MM.1S (cell line): Measurements from ENCODE around the gene TYSND1.
"Not testable (repeated sequence)": the region's sequence is repeated elsewhere in the genome, so short reads cannot be mapped to it uniquely, and the experiment has no call there.

Source experiments
- DNase-seq: peaks from one replicate; pipeline ENCODE4 v3.0.0-alpha.2; 2015
- H2AFZ ChIP-seq: fragments of 300-600 bp; sonication (generic); 2 replicates; pipeline ENCODE4 v1.6.0; 2016; ENCODE audit warnings: antibody characterized with exemption, low read length
- H3F3A ChIP-seq: fragments of 300-600 bp; sonication (generic); 2 replicates; pipeline ENCODE4 v1.6.1; 2016; ENCODE audit warnings: mild to moderate bottlenecking, antibody characterized with exemption, low read length, moderate library complexity, mixed read lengths; ENCODE audit not compliant: insufficient read depth
- H3K27ac ChIP-seq: fragments of 300-600 bp; sonication (generic); 2 replicates; pipeline ENCODE4 v1.5.1; 2016; ENCODE audit warnings: mild to moderate bottlenecking, low read length
- H3K27me3 ChIP-seq: fragments of 300-600 bp; sonication (generic); replicated peaks from 2 replicates; pipeline ENCODE4 v1.6.0; 2016; ENCODE audit warnings: low read length; ENCODE audit not compliant: insufficient read depth
- H3K36me3 ChIP-seq: fragments of 300-600 bp; sonication (generic); replicated peaks from 2 replicates; pipeline ENCODE4 v1.6.1; 2016; ENCODE audit warnings: mild to moderate bottlenecking, low read length, mixed read lengths; ENCODE audit not compliant: insufficient read depth
- H3K4me1 ChIP-seq: fragments of 300-600 bp; sonication (generic); 2 replicates; pipeline ENCODE4 v1.6.1; 2016; ENCODE audit warnings: low read length, mixed read lengths
- H3K4me2 ChIP-seq: fragments of 300-600 bp; sonication (generic); 2 replicates; pipeline ENCODE4 v1.6.0; 2016; ENCODE audit warnings: low read depth, low read length
- H3K4me3 ChIP-seq: fragments of 300-600 bp; sonication (generic); 2 replicates; pipeline ENCODE4 v1.5.1; 2016; ENCODE audit warnings: low read length, mixed read lengths
- H3K79me2 ChIP-seq: fragments of 300-600 bp; sonication (generic); 2 replicates; pipeline ENCODE4 v1.6.1; 2016; ENCODE audit warnings: mixed run types, low read length, mixed read lengths
- H3K9ac ChIP-seq: fragments of 300-600 bp; sonication (generic); 2 replicates; pipeline ENCODE4 v1.6.1; 2016; ENCODE audit warnings: low read length, mixed read lengths
- H3K9me2 ChIP-seq: fragments of 300-600 bp; sonication (generic); replicated peaks from 2 replicates; pipeline ENCODE4 v1.6.1; 2016; ENCODE audit warnings: mild to moderate bottlenecking, low read length, mixed read lengths; ENCODE audit not compliant: insufficient read depth
- H3K9me3 ChIP-seq: fragments of 300-600 bp; sonication (generic); replicated peaks from 2 replicates; pipeline ENCODE4 v1.6.1; 2016; ENCODE audit warnings: mild to moderate bottlenecking, low read length, mixed read lengths; ENCODE audit not compliant: insufficient read depth
- H4K20me1 ChIP-seq: fragments of 300-600 bp; sonication (generic); 2 replicates; pipeline ENCODE4 v1.6.1; 2016; ENCODE audit warnings: mild to moderate bottlenecking, low read length, moderate library complexity, mixed read lengths; ENCODE audit not compliant: insufficient read depth
- EZH2 ChIP-seq: fragments of 300-600 bp; sonication (generic); optimal IDR thresholded peaks from 2 replicates; pipeline ENCODE3; 2017; ENCODE audit warnings: low read depth, mild to moderate bottlenecking, antibody characterized with exemption, low read length, mixed read lengths
- EZH2phosphoT487 ChIP-seq: fragments of 300-600 bp; sonication (generic); IDR thresholded peaks from 2 replicates; pipeline ENCODE4 v1.6.1; 2018; ENCODE audit warnings: antibody characterized with exemption, low read length
- TF ChIP-seq, protein P1 (sequence below): fragments of 300-600 bp; sonication (generic); IDR thresholded peaks from 2 replicates; pipeline ENCODE4 v1.5.1; 2016; ENCODE audit warnings: antibody characterized with exemption, low read length, mixed read lengths

TYSND1 gene

DNA sequence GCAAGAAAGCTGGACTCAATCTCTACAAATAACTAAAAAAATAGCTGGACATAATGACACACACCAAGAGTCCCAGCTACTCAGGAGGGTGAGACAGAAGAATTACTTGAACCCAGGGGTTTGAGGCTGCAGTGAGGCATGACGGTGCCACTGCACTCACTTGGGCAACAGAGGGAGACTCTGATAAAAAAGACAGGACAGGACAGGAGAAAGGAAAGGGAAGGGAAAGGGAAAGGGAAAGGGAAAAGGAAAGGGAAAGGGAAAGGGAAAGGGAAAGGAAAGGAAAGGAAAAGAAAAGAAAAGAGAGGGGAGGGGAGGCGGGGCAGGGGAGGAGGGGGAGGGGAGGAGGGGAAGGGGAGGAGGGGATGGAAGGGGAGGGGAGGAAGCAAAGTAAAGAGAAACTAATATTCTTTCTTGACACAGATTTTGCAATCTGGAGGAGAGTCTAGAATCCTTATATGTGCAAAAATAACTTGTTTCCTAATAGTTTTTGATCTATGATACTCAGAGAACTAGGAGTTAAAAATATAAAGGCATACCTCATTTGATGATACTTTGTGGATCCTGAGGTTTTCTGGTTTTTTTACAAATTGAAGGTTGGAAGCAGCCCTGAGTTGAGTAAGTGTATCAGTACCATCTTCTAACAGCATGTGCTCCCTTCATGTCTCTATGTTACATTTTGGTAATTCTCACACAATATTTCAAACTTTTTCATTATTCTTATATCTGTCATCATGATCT, 15.8 kb upstream of the TYSND1 start:
- no peak overlapping the region for H3K9ac ChIP-seq
- H3K9me3 ChIP-seq: no peaks in the 10 kb centered on the region
- H3K4me3 ChIP-seq: no peak overlapping the region
- H2AFZ ChIP-seq: no peak overlapping the region
- H3F3A ChIP-seq: peaks cover 4% of the 10 kb centered on the region; the same call in 1 of the 2 replicates
- no peaks in the 10 kb centered on the region for H3K27me3 ChIP-seq
- peaks cover 89% of the 10 kb centered on the region for H3K79me2 ChIP-seq
- no peak for TF ChIP-seq EZH2phosphoT487
- TF ChIP-seq, protein P1, sequence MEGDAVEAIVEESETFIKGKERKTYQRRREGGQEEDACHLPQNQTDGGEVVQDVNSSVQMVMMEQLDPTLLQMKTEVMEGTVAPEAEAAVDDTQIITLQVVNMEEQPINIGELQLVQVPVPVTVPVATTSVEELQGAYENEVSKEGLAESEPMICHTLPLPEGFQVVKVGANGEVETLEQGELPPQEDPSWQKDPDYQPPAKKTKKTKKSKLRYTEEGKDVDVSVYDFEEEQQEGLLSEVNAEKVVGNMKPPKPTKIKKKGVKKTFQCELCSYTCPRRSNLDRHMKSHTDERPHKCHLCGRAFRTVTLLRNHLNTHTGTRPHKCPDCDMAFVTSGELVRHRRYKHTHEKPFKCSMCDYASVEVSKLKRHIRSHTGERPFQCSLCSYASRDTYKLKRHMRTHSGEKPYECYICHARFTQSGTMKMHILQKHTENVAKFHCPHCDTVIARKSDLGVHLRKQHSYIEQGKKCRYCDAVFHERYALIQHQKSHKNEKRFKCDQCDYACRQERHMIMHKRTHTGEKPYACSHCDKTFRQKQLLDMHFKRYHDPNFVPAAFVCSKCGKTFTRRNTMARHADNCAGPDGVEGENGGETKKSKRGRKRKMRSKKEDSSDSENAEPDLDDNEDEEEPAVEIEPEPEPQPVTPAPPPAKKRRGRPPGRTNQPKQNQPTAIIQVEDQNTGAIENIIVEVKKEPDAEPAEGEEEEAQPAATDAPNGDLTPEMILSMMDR: no peak
- TF ChIP-seq EZH2: no peak
- no peak for DNase-seq
- no peaks in the 10 kb centered on the region for H3K9me2 ChIP-seq
- H3K4me2 ChIP-seq: no peak overlapping the region
- H3K4me1 ChIP-seq: peaks cover 27% of the 10 kb centered on the region
- peaks cover 19% of the 10 kb centered on the region; the same call in 1 of the 2 replicates for H4K20me1 ChIP-seq
- H3K36me3 ChIP-seq: peaks cover 16% of the 10 kb centered on the region
- H3K27ac ChIP-seq: no peak overlapping the region

DNA sequence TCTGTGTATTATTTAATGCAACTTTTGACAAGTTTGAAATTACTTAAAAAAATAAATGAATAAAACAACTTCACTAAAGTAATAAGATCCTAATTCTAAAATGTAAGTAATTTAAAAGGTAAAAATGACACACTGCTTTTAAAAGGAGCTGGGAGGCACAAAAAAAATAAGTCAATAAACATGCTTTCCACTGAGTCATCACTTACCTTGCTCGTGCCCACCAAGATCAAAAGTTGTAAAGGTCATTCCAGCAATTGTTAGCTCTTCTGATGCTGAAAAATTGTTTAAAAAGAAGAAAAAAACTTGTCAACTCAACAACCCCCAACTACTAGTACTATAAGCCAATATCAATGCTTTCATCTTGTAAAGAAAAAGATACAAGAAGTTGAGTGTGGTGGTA, 14.3 kb upstream of the TYSND1 start:
- Histone ChIP-seq H3K9me2 (no peaks in the 10 kb centered on the region), H3K27me3 (no peaks in the 10 kb centered on the region), H3K9me3 (no peaks in the 10 kb centered on the region), H3K4me1 (peaks cover 24% of the 10 kb centered on the region), H3K9ac (no peak overlapping the region), H3K36me3 (peaks cover 16% of the 10 kb centered on the region), H3F3A (peaks cover 4% of the 10 kb centered on the region; the same call in 1 of the 2 replicates), H4K20me1 (peaks cover 19% of the 10 kb centered on the region; the same call in 1 of the 2 replicates), H3K27ac (no peak overlapping the region), H3K79me2 (peaks cover 74% of the 10 kb centered on the region), H3K4me2 (no peak overlapping the region), H2AFZ (no peak overlapping the region), H3K4me3 (no peak overlapping the region)
- no peak for DNase-seq
- TF ChIP-seq EZH2 (no peak), EZH2phosphoT487 (no peak)
- TF ChIP-seq, protein P1: no peak

- DNase-seq, H3K9me3 ChIP-seq, H3K9me2 ChIP-seq, H3K27ac ChIP-seq, H3F3A ChIP-seq, H3K4me3 ChIP-seq, H3K27me3 ChIP-seq, H3K9ac ChIP-seq, H3K4me2 ChIP-seq, H2AFZ ChIP-seq: not testable (repeated sequence)
- H3K79me2 ChIP-seq: peaks cover 61% of the 10 kb centered on the region
- peaks cover 18% of the 10 kb centered on the region; the same call in 1 of the 2 replicates for H4K20me1 ChIP-seq
- H3K4me1 ChIP-seq: peaks cover 12% of the 10 kb centered on the region
- peaks cover 16% of the 10 kb centered on the region for H3K36me3 ChIP-seq
Observed at GRCh38 chr10:70159366-70159765, 12.9 kb upstream of the TYSND1 start.

DNA sequence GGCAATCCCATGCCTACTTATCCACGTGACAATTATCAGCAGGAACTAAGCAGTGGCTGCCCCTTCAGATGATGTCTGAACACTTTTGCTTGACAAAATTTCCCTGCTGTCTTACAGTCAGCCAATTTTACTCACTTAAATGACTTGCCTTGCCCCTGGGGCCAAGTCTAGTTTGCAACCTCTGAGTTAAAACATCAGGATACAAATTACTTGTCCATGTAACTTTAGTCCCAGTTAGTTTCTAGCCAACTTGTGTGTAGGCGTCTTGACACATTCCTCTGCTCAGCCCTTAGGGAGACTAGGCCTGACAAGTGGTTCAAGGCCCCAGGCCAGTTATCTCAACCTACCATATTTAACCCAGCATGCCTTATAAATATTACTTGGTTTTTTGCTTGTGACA, 11.6 kb upstream of the TYSND1 start:
- H3K9me2 ChIP-seq: no peaks in the 10 kb centered on the region
- H3K4me1 ChIP-seq: no peaks in the 10 kb centered on the region
- no peaks in the 10 kb centered on the region for H3K9me3 ChIP-seq
- H3K9ac ChIP-seq: no peak overlapping the region
- peaks cover 3% of the 10 kb centered on the region; the same call in 1 of the 2 replicates for H3F3A ChIP-seq
- no peak overlapping the region for H3K4me3 ChIP-seq
- H2AFZ ChIP-seq: no peak overlapping the region
- H3K4me2 ChIP-seq: no peak overlapping the region
- no peaks in the 10 kb centered on the region for H3K27me3 ChIP-seq
- peaks cover 6% of the 10 kb centered on the region; the same call in 1 of the 2 replicates for H4K20me1 ChIP-seq
- peaks cover 52% of the 10 kb centered on the region for H3K79me2 ChIP-seq
- H3K27ac ChIP-seq: no peak overlapping the region
- no peak for TF ChIP-seq EZH2phosphoT487
- H3K36me3 ChIP-seq: peaks cover 24% of the 10 kb centered on the region
- no peak for DNase-seq
